ENCODE measurements around the gene ZFAND2B.
A peak's percentile ranks its signal among the peaks of the same experiment; 100 is the strongest.
"Not testable (repeated sequence)": the region's sequence is repeated elsewhere in the genome, so short reads cannot be mapped to it uniquely, and the experiment has no call there.

The ZFAND2B gene

GRCh38 chr2:219252570-219252899 is 46.0 kb downstream of the ZFAND2B start:
- no peak for DNase-seq

DNA sequence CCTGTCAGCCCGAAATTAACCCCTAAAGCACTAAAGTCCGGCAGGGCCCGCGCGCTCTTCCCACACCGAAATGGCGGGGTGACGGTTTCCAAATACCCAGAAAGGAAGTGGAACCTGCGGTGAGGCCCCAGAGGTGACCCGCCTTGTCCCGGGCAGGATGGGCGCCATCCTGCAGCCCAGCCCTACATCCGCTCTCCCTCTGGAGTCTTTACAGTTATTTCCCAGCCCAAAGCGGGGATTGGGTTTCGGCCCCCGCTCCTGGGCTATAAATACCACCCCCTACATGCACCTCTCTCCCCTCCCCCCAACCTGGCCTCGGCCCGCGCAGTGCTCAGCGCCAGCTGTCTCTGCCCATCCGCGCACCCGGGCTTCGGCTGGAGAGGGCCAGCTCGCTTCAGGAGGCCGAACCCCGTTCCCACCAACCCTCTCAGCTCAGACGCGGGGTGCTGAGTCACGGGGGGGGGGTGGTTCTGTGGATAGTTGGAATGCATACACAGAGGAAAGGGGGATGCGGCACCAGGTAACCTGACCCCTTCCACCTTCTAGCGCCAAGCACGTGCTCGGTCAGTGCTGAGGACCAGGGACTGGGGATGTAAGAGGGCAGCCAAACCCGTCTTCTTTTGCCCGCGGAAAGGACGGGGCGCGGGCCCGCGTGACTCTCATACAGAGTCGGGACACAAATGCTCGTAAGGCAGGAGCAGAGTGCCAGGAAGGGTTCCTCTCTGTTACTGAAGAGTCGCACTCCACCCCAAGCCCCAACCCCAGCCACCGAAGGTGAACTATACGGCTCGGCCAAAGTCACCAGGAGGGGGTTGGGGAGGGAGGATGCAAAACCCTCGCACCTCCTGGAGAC is 46.5 kb downstream of the ZFAND2B start, which contains the start of gene TUBA4B:
TSS of gene TUBA4B (plus strand) at position 344 of the 853 bp plus-strand sequence. CDS start at position 509, 165 bp downstream.
- peak; percentile 37 for DNase-seq

DNA sequence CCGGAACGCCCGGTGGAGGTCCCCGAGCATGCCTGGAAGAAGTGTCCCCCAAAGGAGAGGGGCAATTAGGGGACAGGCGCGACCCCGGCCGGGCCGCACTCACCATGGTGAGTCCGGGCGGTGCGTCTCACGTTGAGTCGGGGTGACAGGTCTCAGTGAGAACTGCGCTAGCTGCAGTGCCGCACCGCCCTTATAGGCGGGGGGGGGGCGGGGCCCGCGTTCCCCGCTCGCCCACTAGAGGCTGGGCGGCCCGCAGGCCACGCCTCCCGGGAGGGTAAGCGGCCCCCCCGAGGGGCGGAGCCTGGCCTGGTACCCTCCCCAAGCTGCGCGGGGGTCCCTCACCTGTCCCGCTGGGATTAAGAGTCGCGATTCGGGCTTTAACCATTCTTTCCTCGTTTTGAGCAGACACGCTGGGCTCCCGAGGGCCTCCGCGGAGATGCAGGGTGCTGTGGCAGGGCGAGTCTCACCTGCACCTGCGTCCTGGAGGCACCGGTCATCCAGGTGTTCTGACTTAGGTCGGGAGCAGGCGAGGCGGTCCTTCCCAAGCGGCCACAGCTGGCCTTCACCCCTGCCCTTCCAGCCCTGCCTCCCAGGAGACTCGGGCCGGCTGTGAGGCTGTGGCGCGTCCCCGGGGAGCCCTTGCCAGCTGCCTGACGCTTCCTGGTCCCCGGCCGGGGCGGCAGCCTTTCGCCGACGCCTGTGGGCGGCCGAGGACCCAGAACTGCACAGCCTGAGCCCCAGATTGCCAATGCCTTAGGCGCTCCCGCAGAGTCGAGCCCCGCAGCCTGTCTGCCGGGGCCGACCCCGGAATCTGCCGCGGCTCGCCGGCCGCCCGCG is 47.4 kb downstream of the ZFAND2B start, which contains the start of gene TUBA4A:
TSS of gene TUBA4A (minus strand) at position 166 of the 837 bp plus-strand sequence. CDS start at position 106, 60 bp downstream.
- DNase-seq = peak; percentile 63

DNA sequence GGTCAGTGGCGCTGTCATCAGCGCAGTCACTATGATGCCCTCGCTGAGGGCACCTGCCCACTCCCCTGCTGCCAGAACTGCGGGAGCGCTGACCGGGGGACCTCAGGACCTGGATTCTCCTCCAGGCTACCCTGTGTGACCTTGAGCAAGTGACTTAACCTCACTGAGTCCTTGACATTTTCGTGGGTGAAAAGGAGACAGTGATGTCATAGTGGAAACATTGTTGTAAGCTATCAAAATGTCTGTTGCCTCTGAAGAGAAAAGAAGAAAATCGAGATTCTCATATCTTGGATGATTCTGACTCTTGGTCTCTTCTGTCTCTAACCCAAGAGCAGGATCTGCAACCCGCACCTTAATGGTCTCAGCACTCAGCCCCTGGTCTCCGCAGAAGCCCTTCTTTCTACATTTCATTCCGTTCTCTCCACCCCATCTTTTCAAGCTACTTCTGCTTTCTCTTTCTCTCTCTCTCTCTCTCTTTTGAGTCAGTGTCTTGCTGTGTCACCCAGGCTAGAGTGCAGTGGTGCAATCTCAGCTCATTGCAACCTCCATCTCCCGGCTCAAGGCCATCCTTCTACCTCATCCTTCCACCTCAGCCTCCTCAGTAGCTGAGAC is 48.1 kb downstream of the ZFAND2B start:
- no peak for DNase-seq

DNA sequence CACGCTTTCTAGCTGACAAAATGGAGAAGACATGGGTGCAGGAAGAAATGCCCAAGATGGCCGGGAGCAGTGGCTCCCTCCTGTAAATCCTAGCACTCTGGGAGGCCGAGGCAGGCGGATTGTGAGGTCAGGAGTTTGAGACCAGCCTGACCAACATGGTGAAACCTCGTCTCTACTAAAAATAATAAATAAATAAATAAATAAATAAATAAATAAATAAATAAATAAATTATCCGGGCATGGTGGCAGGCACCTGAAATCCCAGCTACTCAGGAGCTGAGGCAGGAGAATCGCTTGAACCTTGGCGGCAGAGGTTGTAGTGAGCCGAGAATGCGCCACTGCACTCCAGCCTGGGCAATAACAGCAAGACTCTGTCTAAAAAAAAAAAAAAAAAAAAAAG is 52.4 kb downstream of the ZFAND2B start:
- not testable (repeated sequence) for DNase-seq

Data from EL (cell line).